GOT3 (cell line): Measurements from ENCODE around the gene BMP5.
"Not testable (repeated sequence)": the region's sequence is repeated elsewhere in the genome, so short reads cannot be mapped to it uniquely, and the experiment has no call there.

Experiments used
- DNase-seq: peaks from one replicate; lab custom pipeline; 2025; ENCODE audit warnings: mixed read lengths; lab: John Stamatoyannopoulos, UW

The BMP5 gene

DNA sequence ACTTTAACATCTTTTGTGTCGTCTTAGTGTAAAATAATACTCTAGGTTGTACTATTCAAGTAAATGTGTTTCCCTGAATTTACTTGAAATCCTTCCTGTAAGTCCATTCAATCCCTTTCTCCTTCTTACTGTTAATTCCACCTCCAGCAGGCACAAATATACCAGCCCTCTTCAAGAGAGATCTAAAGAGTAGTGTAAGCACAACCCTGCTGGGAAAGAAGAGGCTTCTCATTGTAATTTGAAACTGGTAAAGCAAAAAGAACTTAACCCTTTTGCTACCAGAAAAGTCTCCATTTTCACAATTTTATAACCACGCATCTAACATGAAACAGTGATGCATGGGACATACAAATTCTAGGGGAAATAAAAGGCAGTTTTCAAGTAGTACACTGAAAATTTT is at the start of gene BMP5:
BMP5 (minus strand) TSS at position 191 of the 400 bp plus-strand sequence. CDS start 725 bp downstream, outside the sequence.
- DNase-seq = no peak

DNA sequence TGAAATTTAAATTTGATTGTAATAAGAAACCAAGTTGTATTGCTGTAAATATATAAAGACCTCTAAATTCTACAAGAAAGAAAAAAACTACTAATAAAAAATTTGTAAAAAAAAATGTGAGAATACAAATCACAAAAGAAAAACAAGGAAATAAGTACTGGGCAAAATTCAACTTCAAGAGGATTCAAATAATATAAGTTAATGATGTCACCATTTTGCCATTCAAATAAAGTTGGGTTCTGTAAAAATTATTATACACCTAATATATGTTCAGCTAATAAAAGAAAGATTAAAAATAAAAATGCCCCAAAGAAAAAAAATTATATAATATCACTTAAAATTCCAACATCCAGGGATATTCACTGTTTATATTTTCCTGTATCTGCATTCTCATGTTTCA is 47.0 kb upstream of the BMP5 start:
- DNase-seq = no peak

DNA sequence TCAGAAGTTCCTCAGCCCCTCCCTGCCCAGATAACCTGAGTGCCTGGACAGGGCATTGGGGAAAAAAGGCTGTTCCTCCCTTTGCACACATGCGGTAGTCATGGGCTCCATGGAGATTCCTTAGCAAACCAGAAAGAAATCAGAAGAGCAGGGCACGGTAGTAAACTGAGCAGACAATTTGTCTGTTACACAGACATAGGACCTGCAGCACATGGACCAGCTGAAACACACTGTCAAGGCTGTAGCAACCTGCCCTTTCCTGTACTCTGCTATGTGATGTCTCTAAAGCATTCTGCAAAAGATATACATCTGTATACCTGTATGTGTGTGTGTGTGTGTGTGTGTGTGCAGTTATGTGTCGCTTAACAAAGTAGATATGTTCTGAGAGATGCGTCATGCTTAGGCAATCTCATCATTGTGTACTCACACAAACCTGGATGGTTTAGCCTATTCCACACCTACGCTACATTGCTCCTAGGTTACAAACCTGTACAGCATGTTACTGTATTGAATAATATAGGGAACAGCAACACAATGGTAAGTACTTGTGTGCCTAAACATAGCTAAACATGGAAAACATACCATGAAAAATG is 44.4 kb upstream of the BMP5 start:
- DNase-seq = no peak

DNA sequence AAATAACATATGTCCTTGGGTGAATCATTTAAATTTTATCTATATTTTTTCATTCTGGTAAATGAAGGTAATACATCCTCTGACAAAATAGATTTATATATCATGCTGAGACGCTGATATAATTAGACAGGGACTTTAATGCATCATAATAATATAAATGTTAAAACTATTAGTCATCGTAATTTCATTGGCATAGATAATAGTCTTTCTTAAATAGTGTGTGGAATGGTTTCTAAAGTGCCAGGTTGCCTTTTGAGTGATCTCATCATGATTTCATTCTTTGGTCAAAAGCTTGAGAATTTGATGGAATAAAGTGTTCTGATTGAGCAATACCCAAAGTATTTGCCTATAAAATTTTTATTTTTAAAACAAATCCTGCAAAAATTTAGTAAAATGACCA is 43.2 kb upstream of the BMP5 start:
- DNase-seq = no peak

DNA sequence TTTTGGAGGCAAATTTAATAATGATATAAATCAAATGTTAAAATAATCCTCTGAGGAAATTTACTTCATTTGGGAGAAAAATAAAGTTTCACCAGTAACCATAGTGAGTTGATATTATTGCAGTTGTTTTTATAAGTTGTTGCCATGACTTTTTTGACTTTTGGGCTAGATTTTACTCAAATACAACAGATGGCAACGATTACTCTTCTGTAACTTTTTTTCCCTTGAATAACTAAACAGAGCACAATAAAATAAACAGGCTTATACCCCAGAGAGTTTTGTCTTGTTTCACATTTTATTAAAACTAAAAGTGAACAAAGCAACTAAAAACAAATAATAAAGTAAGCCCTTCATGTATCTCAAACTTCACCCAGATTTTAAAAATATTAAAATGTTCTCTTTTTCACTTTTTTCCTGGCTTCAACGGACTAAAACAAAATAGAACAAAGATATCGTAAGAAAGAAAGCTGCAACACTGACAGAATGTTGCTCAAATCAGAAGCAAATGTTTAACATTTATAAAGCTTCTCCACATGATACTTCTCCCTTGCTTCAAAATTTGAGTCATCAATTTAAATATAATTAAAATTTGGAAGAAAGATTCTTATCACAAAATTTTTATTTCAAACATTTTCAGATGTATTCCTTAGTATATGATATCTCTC is 42.5 kb upstream of the BMP5 start:
- no peak for DNase-seq

DNA sequence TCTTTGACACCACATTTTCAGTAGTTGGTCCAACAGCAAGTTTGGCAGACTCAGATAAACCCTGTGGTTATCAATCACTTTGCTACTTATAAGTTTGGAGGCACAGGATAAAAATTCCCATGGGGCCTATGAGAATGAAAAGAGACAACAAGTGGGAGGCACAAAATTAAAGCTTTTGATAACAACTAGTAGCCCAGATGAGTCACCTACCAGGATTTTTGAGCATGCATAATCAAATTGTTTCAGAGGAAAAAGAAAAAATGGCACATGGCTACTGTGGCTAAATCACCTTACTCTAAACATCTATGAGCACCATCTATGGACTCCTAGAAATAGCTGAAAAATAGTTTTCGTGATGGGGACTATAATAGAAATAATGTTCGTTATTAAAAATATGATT is 40.8 kb upstream of the BMP5 start:
- DNase-seq = no peak

DNA sequence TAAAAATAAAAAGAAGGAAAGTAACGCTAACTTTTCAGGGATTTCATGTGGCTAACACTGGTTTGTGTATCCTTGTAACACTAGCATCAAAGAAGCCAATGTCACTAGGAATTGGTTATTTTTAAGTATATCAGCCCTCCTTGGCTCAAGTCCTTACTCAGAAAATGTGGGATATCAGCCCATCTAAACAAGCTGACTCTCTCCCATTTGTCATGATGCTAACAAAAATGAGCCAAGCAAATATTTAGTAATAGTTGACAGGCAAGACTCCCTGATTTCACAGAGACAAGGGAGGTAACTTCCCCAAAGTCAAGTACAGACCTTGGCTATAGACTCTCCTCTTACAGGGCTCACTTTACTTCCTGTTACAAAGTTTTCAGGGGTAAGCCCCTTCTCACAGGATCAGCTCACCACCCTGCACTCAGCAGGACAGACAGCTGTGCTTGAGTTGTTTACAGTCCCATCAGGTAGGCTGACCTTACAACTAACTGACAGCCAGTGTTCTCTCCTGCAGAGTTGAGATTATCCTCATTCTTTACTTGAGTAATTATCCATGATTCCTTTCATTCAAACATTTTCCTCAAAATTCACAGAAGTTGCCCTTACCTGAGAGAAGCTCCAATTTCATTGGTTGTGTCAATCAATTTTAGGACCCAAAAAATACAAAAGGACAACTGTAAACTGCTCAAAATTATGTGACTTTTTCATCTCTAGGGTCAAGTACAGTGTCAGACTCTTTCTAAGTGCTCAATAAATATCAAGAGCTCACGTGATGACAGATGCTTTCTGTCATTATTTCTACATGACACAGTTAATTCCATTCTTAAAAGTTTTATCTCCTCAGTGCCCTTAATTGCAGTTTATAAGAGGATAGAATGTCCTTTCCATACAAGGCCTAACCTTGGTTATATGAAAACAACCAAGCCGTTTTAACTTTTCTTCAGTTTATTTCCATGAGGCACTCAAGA is 38.1 kb upstream of the BMP5 start:
- no peak for DNase-seq

DNA sequence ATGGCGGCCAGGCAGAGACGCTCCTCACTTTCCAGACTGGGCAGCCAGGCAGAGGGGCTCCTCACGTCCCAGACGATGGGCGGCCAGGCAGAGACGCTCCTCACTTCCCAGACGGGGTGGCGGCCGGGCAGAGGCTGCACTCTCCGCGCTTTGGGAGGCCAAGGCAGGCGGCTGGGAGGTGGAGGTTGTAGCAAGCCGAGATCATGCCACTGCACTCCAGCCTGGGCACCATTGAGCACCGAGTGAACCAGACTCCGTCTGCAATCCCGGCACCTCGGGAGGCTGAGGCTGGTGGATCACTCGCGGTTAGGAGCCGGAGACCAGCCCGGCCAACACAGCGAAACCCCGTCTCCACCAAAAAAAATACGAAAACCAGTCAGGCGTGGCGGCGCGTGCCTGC is 35.1 kb upstream of the BMP5 start:
- not testable (repeated sequence) for DNase-seq

DNA sequence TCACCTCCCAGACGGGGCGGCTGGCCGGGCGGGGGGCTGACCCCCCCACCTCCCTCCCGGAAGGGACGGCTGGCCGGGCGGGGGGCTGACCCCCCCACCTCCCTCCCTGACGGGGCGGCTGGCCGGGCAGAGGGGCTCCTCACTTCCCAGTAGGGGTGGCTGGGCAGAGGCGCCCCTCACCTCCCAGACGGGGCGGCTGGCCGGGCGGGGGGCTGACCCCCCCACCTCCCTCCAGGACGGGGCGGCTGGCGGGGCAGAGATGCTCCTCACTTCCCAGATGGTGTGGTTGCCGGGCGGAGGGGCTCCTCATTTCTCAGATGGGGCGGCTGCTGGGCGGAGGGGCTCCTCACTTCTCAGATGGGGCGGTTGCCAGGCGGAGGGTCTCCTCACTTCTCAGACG is 34.5 kb upstream of the BMP5 start:
- DNase-seq = not testable (repeated sequence)

DNA sequence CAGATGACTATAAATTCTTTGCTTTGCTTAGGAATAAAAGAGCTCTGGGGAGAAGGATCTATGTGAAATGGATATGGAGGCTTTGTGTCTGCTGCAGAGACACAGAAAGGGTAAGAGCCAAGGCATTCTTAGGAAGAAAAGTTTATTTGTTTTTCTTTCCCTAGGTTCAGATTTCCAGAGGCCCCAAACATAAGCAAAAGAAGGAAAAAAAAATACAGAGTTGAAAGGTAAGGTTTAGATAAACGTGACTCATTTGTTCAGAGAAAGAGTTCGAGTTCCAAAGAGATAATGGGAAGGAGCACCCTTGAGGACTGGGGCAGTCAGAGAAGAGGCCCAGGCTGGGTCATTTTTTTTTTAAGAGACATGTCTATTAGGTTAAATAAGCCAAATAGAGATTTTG is 27.4 kb upstream of the BMP5 start:
- DNase-seq = no peak

DNA sequence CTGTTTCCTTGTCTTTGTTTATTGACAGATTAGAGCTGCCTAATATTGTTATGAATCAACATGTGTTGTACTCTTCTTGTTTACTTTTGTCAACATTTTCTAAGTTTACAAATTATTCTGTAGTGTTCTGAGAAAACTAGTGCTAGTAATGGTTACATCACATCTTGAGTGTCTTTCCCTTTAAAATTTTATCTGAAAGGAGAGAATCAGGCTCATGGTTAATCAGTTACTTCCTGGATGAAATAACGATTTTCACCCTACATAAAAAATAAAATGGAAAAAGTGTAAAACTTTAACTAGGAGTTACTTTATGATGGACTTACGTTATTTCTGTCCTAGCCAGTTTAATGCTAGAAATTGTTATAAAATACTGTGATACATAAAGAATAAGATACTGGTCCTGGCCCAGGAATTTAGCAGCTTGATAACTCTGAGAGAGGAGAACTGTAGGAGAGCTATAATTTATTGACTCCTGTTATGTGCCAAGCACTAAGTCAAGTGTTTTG is 26.4 kb upstream of the BMP5 start:
- DNase-seq = no peak

DNA sequence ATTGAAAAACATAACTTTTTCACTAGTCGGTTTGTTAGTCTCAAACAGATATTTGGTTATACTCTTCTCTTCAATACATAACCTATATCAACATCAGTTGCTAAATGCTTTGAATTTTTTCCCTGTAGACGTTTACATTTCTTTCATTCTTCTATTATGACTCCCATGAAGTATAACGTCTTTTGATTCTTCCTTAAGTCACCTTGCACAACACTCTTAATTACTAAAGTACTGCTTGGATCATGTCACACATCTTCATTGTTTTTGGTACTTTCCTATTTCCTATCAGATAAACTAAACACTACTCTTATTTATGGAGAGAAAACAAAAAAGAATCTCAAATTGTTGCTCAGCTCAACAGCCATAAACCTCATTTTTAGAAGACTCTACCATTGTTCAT is 23.0 kb upstream of the BMP5 start:
- DNase-seq = no peak

DNA sequence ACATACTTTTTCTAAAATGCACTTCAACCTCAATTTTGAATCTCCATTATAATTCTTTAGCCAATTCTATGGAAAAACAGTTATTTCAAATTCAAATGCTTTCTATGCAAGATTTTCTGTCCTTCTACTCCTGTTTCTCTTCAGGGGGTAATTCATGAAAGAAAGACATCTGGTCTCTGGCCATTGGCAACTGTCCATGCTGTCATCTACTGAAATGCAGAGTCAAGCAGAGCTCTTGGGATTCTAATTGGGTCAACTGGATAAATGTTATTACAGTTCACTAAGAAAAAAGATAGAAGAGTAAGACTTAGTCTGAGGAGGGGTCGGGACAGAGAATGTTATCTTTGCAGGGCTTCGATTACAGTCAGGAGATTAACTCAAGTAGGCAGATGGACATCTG is 22.0 kb upstream of the BMP5 start:
- no peak for DNase-seq

DNA sequence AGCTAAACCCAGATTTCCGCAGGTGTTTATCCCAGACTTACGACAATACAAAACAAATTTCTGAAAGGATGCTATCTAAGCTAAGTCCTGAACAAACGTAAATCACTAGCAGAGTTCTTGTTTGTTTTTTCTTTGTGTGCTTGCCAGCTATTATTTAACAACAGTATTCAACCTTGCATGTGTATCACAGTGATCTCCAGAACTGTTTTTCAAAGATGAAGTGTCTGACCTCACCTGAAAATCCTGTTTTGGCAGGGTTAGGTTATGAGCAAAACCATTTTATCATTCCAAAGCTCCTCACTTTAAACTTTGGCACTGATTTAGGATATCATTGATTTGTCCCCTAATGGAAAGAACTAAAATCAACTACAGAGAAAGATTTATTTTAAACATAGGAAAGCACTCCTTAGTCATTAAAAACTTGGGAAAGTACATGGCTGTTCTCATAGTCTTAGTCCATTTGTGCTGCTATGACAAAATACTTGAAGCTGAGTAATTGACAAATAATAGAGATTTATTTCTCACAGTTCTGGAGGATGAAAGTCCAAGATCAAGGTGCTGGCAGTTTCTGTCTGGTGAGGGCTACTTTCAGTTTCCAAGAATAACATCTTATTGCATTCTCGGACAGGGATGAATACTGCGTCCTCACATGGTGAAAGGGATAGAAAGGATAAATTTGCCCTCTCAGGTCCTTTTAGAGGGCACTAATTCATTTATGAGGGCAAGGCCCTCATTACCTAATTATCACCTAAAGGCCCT is 20.8 kb upstream of the BMP5 start:
- DNase-seq = no peak

DNA sequence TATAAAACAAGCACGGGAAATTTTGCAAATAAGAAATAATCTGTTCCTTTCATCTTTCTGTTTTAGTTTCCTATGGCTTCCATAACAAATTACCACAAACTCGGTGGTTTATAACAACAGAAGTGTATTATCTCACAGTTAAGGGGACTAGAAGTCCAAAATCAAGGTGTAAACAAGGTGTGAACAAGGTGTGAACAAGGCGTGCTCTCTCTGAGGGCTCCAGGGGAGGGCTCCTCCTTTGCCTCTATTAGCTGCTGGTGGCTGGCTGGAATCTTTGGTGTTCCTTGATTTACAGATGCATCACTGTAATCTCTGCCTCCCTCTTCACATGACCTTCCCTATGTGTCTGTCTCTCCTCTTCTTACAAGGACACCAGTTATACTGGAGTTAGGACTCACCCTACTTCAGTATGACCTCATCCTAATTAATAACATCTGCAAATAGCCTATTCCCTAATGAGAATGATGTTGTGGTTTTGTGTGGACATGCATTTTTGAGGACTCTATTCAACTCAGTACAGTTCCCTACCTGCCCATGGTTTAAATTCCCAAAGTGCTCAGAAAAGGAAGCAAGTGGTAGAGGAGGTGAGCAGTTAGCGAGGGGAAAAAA is 17.5 kb upstream of the BMP5 start:
- DNase-seq = no peak

DNA sequence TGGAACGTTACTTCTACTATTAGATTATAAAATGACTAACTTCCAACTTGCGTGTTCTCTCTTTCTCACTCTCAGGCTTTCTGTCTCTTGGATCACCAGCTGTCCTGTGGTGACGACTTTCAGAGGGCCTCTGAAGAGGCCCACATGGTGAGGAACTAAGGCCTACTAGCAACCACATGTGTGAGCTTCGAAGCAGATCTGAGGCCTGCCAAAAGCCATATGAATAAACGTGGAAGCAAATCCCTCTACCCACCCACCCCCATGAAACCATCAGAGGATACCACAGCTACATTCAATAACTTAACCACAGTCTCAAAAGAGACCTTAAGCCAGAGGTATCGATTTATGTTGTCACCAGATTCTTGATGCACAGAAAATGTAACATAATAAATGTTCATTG is 13.5 kb upstream of the BMP5 start:
- DNase-seq = no peak

DNA sequence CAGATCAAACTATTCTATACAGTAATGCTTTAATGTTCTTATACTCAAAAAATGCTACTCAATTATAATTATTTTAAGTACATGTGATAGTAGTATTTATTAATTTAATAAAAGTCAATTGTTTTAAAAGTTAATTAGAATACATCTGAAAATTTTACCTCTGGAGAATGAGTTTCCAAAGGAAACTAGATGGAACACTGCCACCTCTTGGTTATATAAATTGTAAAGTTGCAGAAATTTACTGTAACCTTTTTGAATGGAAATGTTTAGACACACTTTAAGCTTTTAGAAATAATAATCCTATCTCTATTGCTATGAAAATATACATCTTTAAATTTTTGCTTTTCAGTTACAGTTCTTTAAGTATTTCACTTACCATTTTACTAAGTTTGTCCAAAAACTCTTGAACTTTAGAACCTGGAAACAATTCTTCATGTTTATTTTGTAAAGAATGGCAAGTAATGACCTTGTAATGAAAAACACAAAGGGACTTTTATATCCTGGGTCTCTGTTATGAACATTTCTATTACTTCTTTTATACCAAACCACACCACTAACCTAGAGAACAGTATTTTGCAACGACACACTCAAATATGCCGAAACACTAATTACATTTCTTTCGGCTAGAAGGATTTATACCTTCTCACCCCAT is 10.9 kb upstream of the BMP5 start:
- DNase-seq = no peak

DNA sequence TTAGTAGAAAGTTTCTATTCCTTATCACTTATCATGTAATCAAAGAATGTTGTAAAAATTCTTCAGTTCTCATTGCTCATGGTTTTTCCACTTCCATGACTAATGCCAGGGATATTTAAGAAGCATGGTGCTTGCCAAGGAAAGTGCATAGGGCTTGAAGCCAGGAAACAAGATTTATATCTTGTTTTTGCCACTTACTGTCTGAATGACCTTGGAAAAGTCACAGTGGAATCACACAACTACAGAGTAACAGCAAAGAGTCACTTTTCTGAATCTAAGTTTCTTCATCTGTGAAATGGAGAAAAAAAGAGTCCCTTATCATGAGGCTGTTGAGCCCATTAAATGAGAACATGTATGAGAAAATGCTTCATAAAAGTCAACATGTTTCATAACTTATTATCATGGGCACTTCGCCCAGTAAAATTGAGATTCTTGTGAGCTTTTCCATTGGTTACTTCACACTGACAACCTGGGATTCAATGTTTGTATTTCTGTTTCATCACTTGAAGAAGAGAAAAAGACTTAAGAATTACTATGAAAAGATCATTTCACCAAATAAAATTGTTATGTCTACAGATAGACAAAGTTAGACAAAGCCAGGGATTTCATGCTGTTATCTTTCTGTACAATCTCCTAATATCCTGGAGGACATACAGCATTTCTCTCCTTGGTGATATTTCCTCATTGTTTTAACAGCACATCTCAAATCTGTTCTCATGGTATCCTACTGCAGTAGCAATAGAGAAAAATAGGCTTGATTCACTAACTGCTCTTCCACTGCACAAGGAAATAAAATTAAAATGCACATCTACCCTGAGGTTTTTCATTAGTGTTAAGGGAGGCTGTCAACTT is 7.6 kb upstream of the BMP5 start:
- no peak for DNase-seq

DNA sequence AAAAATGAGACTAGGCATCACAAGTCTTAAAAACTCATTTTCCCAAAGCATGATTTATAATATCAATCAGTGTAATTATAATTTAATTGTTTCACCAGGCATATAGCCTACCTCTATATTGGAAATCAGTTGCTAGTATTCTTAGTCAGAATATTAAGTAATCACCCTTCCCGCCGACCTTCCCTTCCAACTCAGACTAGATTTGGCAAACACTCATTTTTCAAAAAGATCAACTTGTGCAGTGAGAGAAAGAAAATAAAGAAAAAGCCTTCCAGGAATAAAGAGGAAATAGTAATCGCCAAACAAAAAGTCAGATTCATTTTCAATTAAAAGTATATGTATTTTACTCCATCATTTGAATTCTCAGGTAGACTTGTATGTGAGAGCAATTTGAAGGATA is 1.9 kb upstream of the BMP5 start:
- DNase-seq = no peak

DNA sequence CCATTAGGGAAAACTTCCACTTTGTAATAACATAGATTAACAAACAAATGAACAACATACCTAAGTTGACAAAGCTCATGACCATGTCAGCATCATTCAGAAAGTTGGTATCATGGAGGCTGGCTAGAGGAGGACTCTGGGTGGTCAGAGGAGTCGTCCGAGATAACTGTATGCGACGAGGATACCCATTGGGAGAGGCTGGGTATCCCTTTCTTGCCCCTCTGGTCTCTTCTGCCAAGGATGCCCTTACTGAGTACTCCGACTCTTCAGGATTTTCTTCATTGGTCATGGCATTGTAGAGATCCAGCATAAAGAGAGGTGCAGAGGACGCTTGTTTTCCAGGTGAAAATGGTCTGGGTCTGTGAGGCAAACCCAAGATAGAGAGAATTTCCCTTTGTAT is 1.1 kb downstream of the BMP5 start:
- no peak for DNase-seq
